ENCODE results near the gene RNF215.

GRCh38 chr22:30404307-30404706 lies 17.1 kb upstream of the RNF215 start:
- TF ChIP-seq CTCF (IDR thresholded peaks at IDR 0.05) (no peak), POLR2A (IDR thresholded peaks at IDR 0.05) (no peak), POLR2AphosphoS5 (IDR thresholded peaks at IDR 0.05) (no peak)

All from breast epithelium (tissue), 3 donors.